K562 (cell line): ENCODE results near the gene PRSS38.

Experiments used
- DNMT1 ChIP-seq: fragments of 450-650 bp; IDR thresholded peaks from 2 replicates; pipeline ENCODE4 v1.6.1; 2016; ENCODE audit warnings: antibody characterized with exemption, mild to moderate bottlenecking
- EZH2 ChIP-seq: IDR thresholded peaks from 2 replicates; pipeline ENCODE4 v1.6.1; 2012; ENCODE audit warnings: low read depth, mild to moderate bottlenecking, inconsistent platforms, low read length, borderline replicate concordance
- MCM3 ChIP-seq: fragments of 450-650 bp; IDR thresholded peaks from 2 replicates; pipeline ENCODE4 v1.6.1; 2016
- POLR2A ChIP-seq: fragments of 450-650 bp; conservative IDR thresholded peaks from 2 replicates; pipeline ENCODE4 v1.6.1; 2016
- SIN3A ChIP-seq, 2 experiments: fragments of 150-350 bp in 1 of 2; IDR thresholded peaks; 2 replicates each; pipeline ENCODE4 v1.6.1; 2011 to 2016; ENCODE audit warnings: borderline replicate concordance in 2 of 2, low read depth in 2 of 2, low read length in 2 of 2, mild to moderate bottlenecking in 2 of 2, moderate library complexity in 2 of 2; ENCODE audit not compliant: control insufficient read depth in 1 of 2
- TRIM24 ChIP-seq, 2 experiments: fragments of 450-650 bp; IDR thresholded peaks; 2 replicates each; pipeline ENCODE4 v1.6.1; 2016
- ZBTB7A ChIP-seq: IDR thresholded peaks from 2 replicates; pipeline ENCODE4 v1.6.1; 2011; ENCODE audit warnings: low read depth, mild to moderate bottlenecking, low read length, moderate library complexity, borderline replicate concordance; ENCODE audit not compliant: control insufficient read depth
- ZNF76 ChIP-seq: fragments of 250-450 bp; sonication (Bioruptor Pico); IDR thresholded peaks from 2 replicates; pipeline ENCODE4 v1.4.0; 2020; ENCODE audit warnings: mild to moderate bottlenecking, moderate library complexity, borderline replicate concordance
- TF ChIP-seq, protein P1 (sequence below), 3 experiments: IDR thresholded peaks in 2 of 3; conservative IDR thresholded peaks in 1 of 3; 2 replicates each; pipeline ENCODE4 v1.5.1; 2011 to 2012; ENCODE audit warnings: low read length in 3 of 3, mild to moderate bottlenecking in 3 of 3, control low read depth in 2 of 3, improper control_type of control experiment in 1 of 3, inconsistent platforms in 1 of 3, low read depth in 1 of 3, mixed read lengths in 1 of 3, moderate library complexity in 1 of 3; ENCODE audit not compliant: insufficient read depth in 2 of 3

DNA sequence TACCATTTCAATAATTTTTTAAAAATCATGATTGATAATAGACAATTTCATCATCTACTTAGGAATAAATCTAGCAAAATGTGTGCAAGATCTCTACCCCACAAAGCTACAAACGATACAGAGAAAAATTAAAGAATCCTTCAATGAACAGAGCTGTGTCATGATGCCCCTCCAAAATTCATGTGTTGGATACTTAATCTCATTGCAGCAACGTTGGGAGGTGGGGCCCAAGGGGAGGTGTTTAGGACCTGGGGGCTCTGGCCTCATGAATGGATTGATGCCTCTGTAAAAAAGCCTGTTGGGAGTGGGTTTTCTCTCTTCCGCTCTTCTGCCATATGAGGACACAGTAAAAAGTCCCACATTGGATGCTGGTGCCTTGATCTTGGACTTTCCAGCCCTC is 54.9 kb downstream of the PRSS38 start:
- TF ChIP-seq DNMT1, result no peak
- TF ChIP-seq, protein P1, sequence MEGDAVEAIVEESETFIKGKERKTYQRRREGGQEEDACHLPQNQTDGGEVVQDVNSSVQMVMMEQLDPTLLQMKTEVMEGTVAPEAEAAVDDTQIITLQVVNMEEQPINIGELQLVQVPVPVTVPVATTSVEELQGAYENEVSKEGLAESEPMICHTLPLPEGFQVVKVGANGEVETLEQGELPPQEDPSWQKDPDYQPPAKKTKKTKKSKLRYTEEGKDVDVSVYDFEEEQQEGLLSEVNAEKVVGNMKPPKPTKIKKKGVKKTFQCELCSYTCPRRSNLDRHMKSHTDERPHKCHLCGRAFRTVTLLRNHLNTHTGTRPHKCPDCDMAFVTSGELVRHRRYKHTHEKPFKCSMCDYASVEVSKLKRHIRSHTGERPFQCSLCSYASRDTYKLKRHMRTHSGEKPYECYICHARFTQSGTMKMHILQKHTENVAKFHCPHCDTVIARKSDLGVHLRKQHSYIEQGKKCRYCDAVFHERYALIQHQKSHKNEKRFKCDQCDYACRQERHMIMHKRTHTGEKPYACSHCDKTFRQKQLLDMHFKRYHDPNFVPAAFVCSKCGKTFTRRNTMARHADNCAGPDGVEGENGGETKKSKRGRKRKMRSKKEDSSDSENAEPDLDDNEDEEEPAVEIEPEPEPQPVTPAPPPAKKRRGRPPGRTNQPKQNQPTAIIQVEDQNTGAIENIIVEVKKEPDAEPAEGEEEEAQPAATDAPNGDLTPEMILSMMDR (IDR thresholded peaks at IDR 0.05 in 2 of 3, conservative IDR thresholded peaks at IDR 0.05 in 1 of 3; ENCODE audit: insufficient read depth in 2 of 3, low read depth in 1 of 3, low read length in 3 of 3), result no peak
- no peak for TF ChIP-seq POLR2A
- TF ChIP-seq EZH2, result no peak
- no peak for TF ChIP-seq ZBTB7A
- no peak for TF ChIP-seq TRIM24 (IDR thresholded peaks at IDR 0.05)
- no peak for TF ChIP-seq SIN3A (IDR thresholded peaks at IDR 0.05; ENCODE audit: borderline replicate concordance in 2 of 2, control insufficient read depth in 1 of 2, low read depth in 2 of 2, low read length in 2 of 2)
- no peak for TF ChIP-seq ZNF76 (CRISPR knock-in tag)
- no peak for TF ChIP-seq MCM3
